HUES6 (cell line): Measurements from ENCODE around the gene NOL4L.
"Not testable (repeated sequence)": the region's sequence is repeated elsewhere in the genome, so short reads cannot be mapped to it uniquely, and the experiment has no call there.

Experiments
- H3K27ac ChIP-seq: 2 replicates; pipeline ENCODE4 v1.7.0; 2013; ENCODE audit warnings: low read depth, mild to moderate bottlenecking, low read length, inconsistent platforms
- H3K27me3 ChIP-seq: 2 replicates; pipeline ENCODE4 v1.6.1; 2013; ENCODE audit warnings: low read length; ENCODE audit not compliant: control insufficient read depth, insufficient read depth
- H3K36me3 ChIP-seq: 2 replicates; pipeline ENCODE4 v1.6.1; 2013; ENCODE audit warnings: low read length; ENCODE audit not compliant: control insufficient read depth, insufficient read depth
- H3K4me1 ChIP-seq: 2 replicates; pipeline ENCODE4 v1.6.1; 2013; ENCODE audit warnings: low read length; ENCODE audit not compliant: control insufficient read depth, insufficient read depth
- H3K4me3 ChIP-seq: 2 replicates; pipeline ENCODE4 v1.5.1; 2013; ENCODE audit warnings: low read depth, low read length
- H3K9ac ChIP-seq: one replicate; pipeline ENCODE4 v1.6.1; 2013; ENCODE audit warnings: mild to moderate bottlenecking, low read length
- H3K9me3 ChIP-seq: 2 replicates; pipeline ENCODE4 v1.6.1; 2013; ENCODE audit warnings: low read depth, low read length; ENCODE audit not compliant: control insufficient read depth, insufficient read depth

Gene NOL4L

GRCh38 chr20:32606107-32606506, 21.0 kb upstream of the NOL4L start:
- Histone ChIP-seq H3K36me3 (no peaks in the 10 kb centered on the region), H3K4me1 (peaks cover 18% of the 10 kb centered on the region)

GRCh38 chr20:32605167-32605656, 20.1 kb upstream of the NOL4L start:
- Histone ChIP-seq H3K4me3 (no peak overlapping the region), H3K36me3 (no peaks in the 10 kb centered on the region), H3K9me3 (no peaks in the 10 kb centered on the region), H3K4me1 (peaks cover 14% of the 10 kb centered on the region), H3K27me3 (peaks cover 19% of the 10 kb centered on the region; the same call in 1 of the 2 replicates), H3K27ac (no peak overlapping the region), H3K9ac (no peak overlapping the region)

More at GRCh38 chr20:32606107-32606506, 21.0 kb upstream of the NOL4L start:
- Histone ChIP-seq H3K9me3 (no peaks in the 10 kb centered on the region), H3K27me3 (peaks cover 19% of the 10 kb centered on the region; the same call in 1 of the 2 replicates), H3K27ac (no peak overlapping the region), H3K4me3 (no peak overlapping the region), H3K9ac (no peak overlapping the region)

- no peak overlapping the region for H3K4me3 ChIP-seq
- no peaks in the 10 kb centered on the region for H3K36me3 ChIP-seq
- no peak overlapping the region for H3K9ac ChIP-seq
- H3K27ac ChIP-seq: no peak overlapping the region
- H3K27me3 ChIP-seq: peaks cover 19% of the 10 kb centered on the region; the same call in 1 of the 2 replicates
- no peaks in the 10 kb centered on the region for H3K9me3 ChIP-seq
- H3K4me1 ChIP-seq: peaks cover 14% of the 10 kb centered on the region
These were observed 18.1 kb upstream of the NOL4L start for GRCh38 chr20:32603046-32603726.

- H3K27ac ChIP-seq: no peak overlapping the region
- H3K4me1 ChIP-seq: peaks cover 14% of the 10 kb centered on the region
- no peak overlapping the region for H3K9ac ChIP-seq
- no peaks in the 10 kb centered on the region for H3K9me3 ChIP-seq
- H3K36me3 ChIP-seq: no peaks in the 10 kb centered on the region
- H3K27me3 ChIP-seq: peaks cover 19% of the 10 kb centered on the region; the same call in 1 of the 2 replicates
- no peak overlapping the region for H3K4me3 ChIP-seq
These were observed 17.1 kb upstream of the NOL4L start for GRCh38 chr20:32602273-32602672.

GRCh38 chr20:32600681-32601237, 15.6 kb upstream of the NOL4L start:
- Histone ChIP-seq H3K4me3 (no peak overlapping the region), H3K9ac (no peak overlapping the region), H3K36me3 (no peaks in the 10 kb centered on the region), H3K4me1 (peaks cover 10% of the 10 kb centered on the region), H3K27ac (no peak overlapping the region), H3K9me3 (no peaks in the 10 kb centered on the region), H3K27me3 (peaks cover 6% of the 10 kb centered on the region; the same call in 1 of the 2 replicates)

- H3K27me3 ChIP-seq: no peaks in the 10 kb centered on the region
- no peak overlapping the region for H3K27ac ChIP-seq
- H3K36me3 ChIP-seq: no peaks in the 10 kb centered on the region
- no peaks in the 10 kb centered on the region for H3K9me3 ChIP-seq
- no peak overlapping the region for H3K9ac ChIP-seq
- no peak overlapping the region for H3K4me3 ChIP-seq
- H3K4me1 ChIP-seq: peaks cover under 1% of the 10 kb centered on the region
These were observed 14.7 kb upstream of the NOL4L start for GRCh38 chr20:32599783-32600340.

- Histone ChIP-seq H3K27me3 (no peaks in the 10 kb centered on the region), H3K9ac (no peak overlapping the region)
These were observed 13.5 kb upstream of the NOL4L start for GRCh38 chr20:32598606-32599005.

GRCh38 chr20:32597714-32598113, 12.6 kb upstream of the NOL4L start:
- Histone ChIP-seq H3K9ac (no peak overlapping the region), H3K4me1 (no peaks in the 10 kb centered on the region), H3K4me3 (no peak overlapping the region), H3K27me3 (no peaks in the 10 kb centered on the region), H3K27ac (no peak overlapping the region), H3K9me3 (no peaks in the 10 kb centered on the region), H3K36me3 (no peaks in the 10 kb centered on the region)

More at GRCh38 chr20:32598606-32599005, 13.5 kb upstream of the NOL4L start:
- no peaks in the 10 kb centered on the region for H3K4me1 ChIP-seq
- H3K36me3 ChIP-seq: no peaks in the 10 kb centered on the region
- H3K4me3 ChIP-seq: no peak overlapping the region
- no peaks in the 10 kb centered on the region for H3K9me3 ChIP-seq
- no peak overlapping the region for H3K27ac ChIP-seq

- H3K27ac ChIP-seq: no peak overlapping the region
- no peak overlapping the region for H3K9ac ChIP-seq
- no peaks in the 10 kb centered on the region for H3K9me3 ChIP-seq
- H3K36me3 ChIP-seq: no peaks in the 10 kb centered on the region
- no peaks in the 10 kb centered on the region for H3K4me1 ChIP-seq
- H3K27me3 ChIP-seq: no peaks in the 10 kb centered on the region
- H3K4me3 ChIP-seq: no peak overlapping the region
These were observed 11.6 kb upstream of the NOL4L start for GRCh38 chr20:32596681-32597252.

GRCh38 chr20:32595143-32595542, 10.0 kb upstream of the NOL4L start:
- no peaks in the 10 kb centered on the region for H3K9me3 ChIP-seq
- no peaks in the 10 kb centered on the region for H3K4me1 ChIP-seq
- H3K27me3 ChIP-seq: no peaks in the 10 kb centered on the region
- no peak overlapping the region for H3K9ac ChIP-seq
- H3K36me3 ChIP-seq: no peaks in the 10 kb centered on the region
- H3K27ac ChIP-seq: no peak overlapping the region
- H3K4me3 ChIP-seq: no peak overlapping the region

GRCh38 chr20:32594669-32595068, 9.5 kb upstream of the NOL4L start:
- H3K27me3 ChIP-seq, H3K27ac ChIP-seq, H3K4me1 ChIP-seq, H3K9ac ChIP-seq, H3K4me3 ChIP-seq, H3K36me3 ChIP-seq, H3K9me3 ChIP-seq: not testable (repeated sequence)
